Measurements from ENCODE around the gene C8B. TPM values are rescaled to one million over a fixed set of nuclear protein-coding genes. Genes with fewer than 3 reads are reported as not detected.

C8B gene
- total and polyA plus RNA-seq, 2 donors (not counting 1 experiment from before 2014, with no cell fraction given), result not detected

GRCh38 chr1:57007472-57007871, 41.7 kb upstream of the C8B start:
- TF ChIP-seq, protein P1, sequence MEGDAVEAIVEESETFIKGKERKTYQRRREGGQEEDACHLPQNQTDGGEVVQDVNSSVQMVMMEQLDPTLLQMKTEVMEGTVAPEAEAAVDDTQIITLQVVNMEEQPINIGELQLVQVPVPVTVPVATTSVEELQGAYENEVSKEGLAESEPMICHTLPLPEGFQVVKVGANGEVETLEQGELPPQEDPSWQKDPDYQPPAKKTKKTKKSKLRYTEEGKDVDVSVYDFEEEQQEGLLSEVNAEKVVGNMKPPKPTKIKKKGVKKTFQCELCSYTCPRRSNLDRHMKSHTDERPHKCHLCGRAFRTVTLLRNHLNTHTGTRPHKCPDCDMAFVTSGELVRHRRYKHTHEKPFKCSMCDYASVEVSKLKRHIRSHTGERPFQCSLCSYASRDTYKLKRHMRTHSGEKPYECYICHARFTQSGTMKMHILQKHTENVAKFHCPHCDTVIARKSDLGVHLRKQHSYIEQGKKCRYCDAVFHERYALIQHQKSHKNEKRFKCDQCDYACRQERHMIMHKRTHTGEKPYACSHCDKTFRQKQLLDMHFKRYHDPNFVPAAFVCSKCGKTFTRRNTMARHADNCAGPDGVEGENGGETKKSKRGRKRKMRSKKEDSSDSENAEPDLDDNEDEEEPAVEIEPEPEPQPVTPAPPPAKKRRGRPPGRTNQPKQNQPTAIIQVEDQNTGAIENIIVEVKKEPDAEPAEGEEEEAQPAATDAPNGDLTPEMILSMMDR (IDR thresholded peaks at IDR 0.05), result no peak
- TF ChIP-seq EZH2 (IDR thresholded peaks at IDR 0.05; ENCODE audit: borderline replicate concordance, insufficient read depth, low read depth, low read length, poor library complexity, severe bottlenecking), result no peak
- Mint-ChIP-seq H3K27ac (no peak overlapping the region), H3K9me3 (ENCODE audit: insufficient read depth) (no peaks in the 10 kb centered on the region), H3K4me3 (no peak overlapping the region), H3K27me3 (peaks cover 4% of the 10 kb centered on the region), H3K4me1 (no peaks in the 10 kb centered on the region)
- Histone ChIP-seq H3K4me2 (replicated peaks; ENCODE audit: low read depth, low read length, poor library complexity, severe bottlenecking) (no peak overlapping the region), H3K27me3 (replicated peaks in 1 of 4; ENCODE audit: control extremely low read depth in 1 of 4, control insufficient read depth in 3 of 4, insufficient read depth in 4 of 4, low read length in 3 of 4) (no peaks in the 10 kb centered on the region), H3K36me3 (replicated peaks in 1 of 2; ENCODE audit: control extremely low read depth in 1 of 2, control insufficient read depth in 1 of 2, extremely low read depth in 1 of 2, insufficient read depth in 2 of 2, low read length in 1 of 2) (no peaks in the 10 kb centered on the region), H3K9ac (ENCODE audit: low read length) (no peak overlapping the region), H4K20me1 (ENCODE audit: control insufficient read depth, insufficient read depth, low read length, poor library complexity, severe bottlenecking) (no peaks in the 10 kb centered on the region), H3K4me1 (ENCODE audit: control insufficient read depth in 2 of 2, insufficient read depth in 2 of 2, low read length in 2 of 2) (no peaks in the 10 kb centered on the region), H2AFZ (ENCODE audit: insufficient read depth, low read depth, low read length, poor library complexity, severe bottlenecking) (no peak overlapping the region), H3K9me3 (ENCODE audit: control extremely low read depth in 1 of 3, control insufficient read depth in 2 of 3, insufficient read depth in 1 of 3, low read length in 2 of 3) (no peaks in the 10 kb centered on the region), H3K4me3 (ENCODE audit: control extremely low read depth in 1 of 5, extremely low read depth in 1 of 5, insufficient read depth in 1 of 5, low read depth in 2 of 5, low read length in 4 of 5) (no peak overlapping the region), H3K27ac (ENCODE audit: low read length in 2 of 2) (no peak overlapping the region), H3K79me2 (ENCODE audit: control insufficient read depth, insufficient read depth, low read length) (no peaks in the 10 kb centered on the region)
- no CpG with 5 or more reads among the region's 2 CpGs for WGBS (ENCODE audit: insufficient coverage)
- intact Hi-C loops (cut with micrococcal nuclease), result no loop called here
- ATAC-seq (ENCODE audit: low read depth) (no peak), DNase-seq (no peak)
- ChIA-PET CTCF (no interaction called here), POLR2A (no interaction called here)

DNA sequence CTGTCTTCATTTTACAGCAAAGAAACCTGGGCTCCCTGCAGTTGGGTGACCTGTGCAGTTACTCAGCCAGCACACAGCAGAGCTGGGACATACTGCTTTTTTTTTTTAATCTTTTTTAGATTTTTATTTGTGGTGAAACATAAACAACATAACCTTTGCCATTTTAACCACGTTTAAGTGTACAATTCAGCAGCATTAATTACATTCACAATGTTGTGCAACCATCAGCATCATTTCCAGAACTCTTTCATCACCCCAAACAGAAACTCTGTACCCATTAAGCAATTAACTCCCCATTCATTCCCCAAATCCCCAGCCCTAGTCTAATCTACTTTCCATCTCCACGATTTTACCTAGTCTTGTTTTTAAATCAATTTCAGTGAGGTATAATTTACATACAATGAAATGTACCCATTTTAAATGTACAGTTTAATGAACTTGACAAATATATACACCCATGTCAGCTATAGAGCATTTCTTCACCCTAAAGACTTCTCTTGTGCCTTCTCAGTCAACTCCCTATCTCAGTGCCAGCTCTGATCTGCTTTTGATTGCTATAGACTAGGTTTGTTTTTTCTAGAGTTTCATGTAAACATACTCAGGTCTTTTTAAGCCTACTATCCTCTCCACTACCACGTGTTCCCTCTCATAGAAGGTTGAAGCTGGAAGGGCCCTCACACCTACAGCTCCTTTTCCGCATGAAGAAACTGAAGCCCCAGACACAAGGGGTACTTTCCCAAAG, 37.8 kb upstream of the C8B start:
- H3K4me2 ChIP-seq (replicated peaks; ENCODE audit: low read depth, low read length, poor library complexity, severe bottlenecking), result no peak overlapping the region

More for the DNA sequence above, 37.8 kb upstream of the C8B start:
- no peaks in the 10 kb centered on the region for H3K4me1 ChIP-seq (ENCODE audit: control insufficient read depth in 2 of 2, insufficient read depth in 2 of 2, low read length in 2 of 2)
- no peak overlapping the region for H3K27ac ChIP-seq (ENCODE audit: low read length in 2 of 2)
- H3K27ac Mint-ChIP-seq, result no peak overlapping the region
- POLR2A ChIA-PET, result no interaction called here
- H4K20me1 ChIP-seq (ENCODE audit: control insufficient read depth, insufficient read depth, low read length, poor library complexity, severe bottlenecking), result no peaks in the 10 kb centered on the region
- no peaks in the 10 kb centered on the region for H3K27me3 ChIP-seq (replicated peaks in 1 of 4; ENCODE audit: control extremely low read depth in 1 of 4, control insufficient read depth in 3 of 4, insufficient read depth in 4 of 4, low read length in 3 of 4)
- no peaks in the 10 kb centered on the region for H3K79me2 ChIP-seq (ENCODE audit: control insufficient read depth, insufficient read depth, low read length)
- H3K9me3 Mint-ChIP-seq (ENCODE audit: insufficient read depth), result peaks cover 1% of the 10 kb centered on the region
- H3K9me3 ChIP-seq (ENCODE audit: control extremely low read depth in 1 of 3, control insufficient read depth in 2 of 3, insufficient read depth in 1 of 3, low read length in 2 of 3), result no peaks in the 10 kb centered on the region
- no peaks in the 10 kb centered on the region for H3K36me3 ChIP-seq (replicated peaks in 1 of 2; ENCODE audit: control extremely low read depth in 1 of 2, control insufficient read depth in 1 of 2, extremely low read depth in 1 of 2, insufficient read depth in 2 of 2, low read length in 1 of 2)
- H2AFZ ChIP-seq (ENCODE audit: insufficient read depth, low read depth, low read length, poor library complexity, severe bottlenecking), result no peak overlapping the region
- no peak overlapping the region for H3K9ac ChIP-seq (ENCODE audit: low read length)
- no peak for TF ChIP-seq EZH2 (IDR thresholded peaks at IDR 0.05; ENCODE audit: borderline replicate concordance, insufficient read depth, low read depth, low read length, poor library complexity, severe bottlenecking)
- TF ChIP-seq, protein P1 (IDR thresholded peaks at IDR 0.05), result no peak
- intact Hi-C loops (cut with micrococcal nuclease), result no loop called here
- H3K4me3 Mint-ChIP-seq, result no peak overlapping the region
- no peaks in the 10 kb centered on the region for H3K4me1 Mint-ChIP-seq
- peaks cover under 1% of the 10 kb centered on the region for H3K27me3 Mint-ChIP-seq
- 41% methylated on average over 2 of the region's 4 CpGs for WGBS (ENCODE audit: insufficient coverage)
- DNase-seq, result no peak
- CTCF ChIA-PET, result no interaction called here
- H3K4me3 ChIP-seq (ENCODE audit: control extremely low read depth in 1 of 5, extremely low read depth in 1 of 5, insufficient read depth in 1 of 5, low read depth in 2 of 5, low read length in 4 of 5), result no peak overlapping the region
- no peak for ATAC-seq (ENCODE audit: low read depth)

Data from B cell (primary cell).